Ovary (tissue), 9 donors: ENCODE measurements around the gene GUCA2B. TPM values are rescaled to one million over a fixed set of nuclear protein-coding genes. Genes with fewer than 3 reads are reported as not detected.

Experiments used
- DNase-seq, 5 donors: peaks; one replicate each; pipeline ENCODE4 v3.0.0-alpha.2; 2019 to 2020
- H3K27ac ChIP-seq, 2 donors: fragments of 200-600 bp; one replicate each; pipeline versions ENCODE4 v1.5.1 to v1.8.0; 2019 to 2022
- H3K27me3 ChIP-seq: fragments of 200-600 bp; one replicate; pipeline ENCODE4 v1.8.0; 2022
- H3K36me3 ChIP-seq: fragments of 200-600 bp; sonication (generic); one replicate; pipeline ENCODE4 v1.5.1; 2019
- H3K4me1 ChIP-seq: one replicate; pipeline ENCODE4 v1.8.1; 2013; ENCODE audit warnings: mild to moderate bottlenecking, moderate library complexity; ENCODE audit not compliant: insufficient read depth
- H3K4me3 ChIP-seq: fragments of 200-600 bp; sonication (generic); one replicate; pipeline ENCODE4 v1.5.1; 2017
- H3K9me3 ChIP-seq, 2 donors: fragments of 200-600 bp in 1 of 2; sonication (generic) in 1 of 2; one replicate each; pipeline versions ENCODE4 v1.5.1 to v1.8.1; 2013 to 2019; ENCODE audit warnings: mild to moderate bottlenecking in 1 of 2, moderate library complexity in 1 of 2
- CTCF ChIP-seq, 3 donors: fragments of 450-650 bp in 2 of 3; fragments of 200-600 bp in 1 of 3; IDR thresholded peaks; one replicate each; pipeline versions ENCODE4 v1.5.1 to v1.8.0; 2016 to 2022; ENCODE audit warnings: antibody characterized with exemption in 3 of 3, mild to moderate bottlenecking in 1 of 3
- EP300 ChIP-seq: sonication (generic); formaldehyde crosslinking; IDR thresholded peaks from one replicate; pipeline ENCODE4 v1.6.1; 2017; ENCODE audit warnings: antibody characterized with exemption
- POLR2A ChIP-seq: fragments of 450-650 bp; IDR thresholded peaks from one replicate; pipeline ENCODE4 v1.6.1; 2017; ENCODE audit warnings: antibody characterized with exemption, mild to moderate bottlenecking, moderate library complexity
- WGBS, 3 donors: extraction: QIAGEN DNeasy Blood & Tissue Kit in 1 of 3; methylation state at CpG; one replicate each; pipeline versions ENCODE4 v1.1.5 to v1.1.7; 2013 to 2017; 5-methylcytosine and 5-hydroxymethylcytosine counted together
- intact Hi-C, 4 donors: fragments of 100-400 bp; cut with DNase I; formaldehyde crosslinking; loops; one replicate each; pipeline versions ENCODE4 v1.11.0 to v1.15.1; 2022 to 2023
- polyA plus RNA-seq, 2 donors: library from polyadenylated mRNA; stranded (reverse); fragments of 200-250 nt in 1 of 2; fragments of 350-450 nt in 1 of 2; fragmentation: Illumina TruSeq in 1 of 2; extraction: RNeasy Lipid Tissue Mini Kit (QIAGEN cat#74804) in 1 of 2; gene quantifications; one replicate each; pipeline ENCODE4 v1.2.3, GENCODE V29; 2013 to 2014
- total RNA-seq, 7 donors: library from RNA; depleted of rRNA in 2 of 7; stranded (reverse); fragments of >200 nt in 2 of 7; fragmentation: NEBNext Ultra II Directional in 3 of 7; extraction: Animal tissue kit (Norgen Biotek cat#: 25700) in 3 of 7; gene quantifications; one replicate each; pipeline versions ENCODE4 v1.1.0 to v1.2.4, GENCODE V29; 2016 to 2023
- donor health status: DM: no; HTN: no; CAD: no; lungs with moderate emphysema.
- donor health status: DM: no; HTN: no; CAD: no.
- donor health status: Bipolar disorder and iron deficiency.
- donor health status: DM: yes; HTN: yes; CAD: no.
- donor health status: DM: no; HTN: no; CAD: no.
- donor health status: DM: yes; HTN: yes; CAD: no.

GUCA2B gene
- total and polyA plus RNA-seq, 9 donors, result not detected

- intact Hi-C loops, result no loop called here
- Histone ChIP-seq H3K4me3 (no peak overlapping the region), H3K9me3 (no peaks in the 10 kb centered on the region), H3K27me3 (no peaks in the 10 kb centered on the region), H3K27ac (no peak overlapping the region), H3K36me3 (no peaks in the 10 kb centered on the region), H3K4me1 (peaks cover 3% of the 10 kb centered on the region)
- TF ChIP-seq EP300 (no peak), CTCF (IDR thresholded peaks at IDR 0.05) (no peak), POLR2A (no peak)
- no peak for DNase-seq
- WGBS, 3 donors, result 96 to 98% (median 98%) methylated on average over 3 of the region's 3 CpGs
Observed at GRCh38 chr1:42168763-42169162, 15.6 kb downstream of the GUCA2B start.

GRCh38 chr1:42170779-42171621 is 17.8 kb downstream of the GUCA2B start:
- no peaks in the 10 kb centered on the region for H3K9me3 ChIP-seq
- TF ChIP-seq CTCF (IDR thresholded peaks at IDR 0.05) (no peak), POLR2A (no peak), EP300 (no peak)
- peaks cover 3% of the 10 kb centered on the region for H3K4me1 ChIP-seq
- intact Hi-C loops, result loop anchor here (10.0 kb wide), 3 partner anchors 164 to 596 kb away; partner anchors contain the start of gene FOXJ3 (in 1 of the 4)
- H3K4me3 ChIP-seq, result no peak overlapping the region
- no peaks in the 10 kb centered on the region for H3K36me3 ChIP-seq
- WGBS, 3 donors, result 27 to 33% (median 27%) methylated on average over 17 of the region's 17 CpGs
- H3K27me3 ChIP-seq, result no peaks in the 10 kb centered on the region
- no peak for DNase-seq
- no peak overlapping the region for H3K27ac ChIP-seq

GRCh38 chr1:42171679-42172266 is 18.6 kb downstream of the GUCA2B start:
- Histone ChIP-seq H3K9me3 (no peaks in the 10 kb centered on the region), H3K27ac (no peak overlapping the region), H3K4me3 (no peak overlapping the region), H3K27me3 (no peaks in the 10 kb centered on the region), H3K4me1 (peaks cover 3% of the 10 kb centered on the region), H3K36me3 (no peaks in the 10 kb centered on the region)
- intact Hi-C loops, result loop anchor here (10.0 kb wide), 3 partner anchors 163 to 597 kb away; partner anchors contain the start of gene FOXJ3 (in 1 of the 4)
- DNase-seq, result no peak
- WGBS, 3 donors, result 55 to 63% (median 59%) methylated on average over 6 of the region's 6 CpGs
- TF ChIP-seq CTCF (IDR thresholded peaks at IDR 0.05) (no peak), POLR2A (no peak), EP300 (no peak)

- H3K27me3 ChIP-seq, result no peaks in the 10 kb centered on the region
- H3K9me3 ChIP-seq, result no peaks in the 10 kb centered on the region
- H3K27ac ChIP-seq, result no peak overlapping the region
- 50 to 64% (median 59%) methylated on average over 15 of the region's 15 CpGs for WGBS, 3 donors
- no peak overlapping the region for H3K4me3 ChIP-seq
- intact Hi-C loops, result loop anchor here (10.0 kb wide), 3 partner anchors 162 to 598 kb away; partner anchors contain the start of gene FOXJ3 (in 1 of the 4)
- TF ChIP-seq POLR2A (no peak), CTCF (IDR thresholded peaks at IDR 0.05) (no peak), EP300 (no peak)
- peaks cover 5% of the 10 kb centered on the region for H3K4me1 ChIP-seq
- no peak for DNase-seq
- H3K36me3 ChIP-seq, result no peaks in the 10 kb centered on the region
Observed at GRCh38 chr1:42172381-42173133, 19.3 kb downstream of the GUCA2B start.
